H9 (cell line): Measurements from ENCODE around the gene PLD5. TPM values are rescaled to one million over a fixed set of nuclear protein-coding genes. Genes with fewer than 3 reads are reported as not detected.

Source experiments
- DNase-seq: peaks from one replicate; pipeline ENCODE4 v3.0.0-alpha.2; 2017
- H2AFZ ChIP-seq: one replicate; pipeline ENCODE4 v1.6.1; 2013; ENCODE audit warnings: mild to moderate bottlenecking, low read length, control low read depth, moderate library complexity
- H2AK5ac ChIP-seq: 2 replicates; pipeline ENCODE4 v1.6.1; 2013; ENCODE audit warnings: low read length, control low read depth, mixed read lengths; ENCODE audit not compliant: insufficient read length
- H2BK120ac ChIP-seq: one replicate; pipeline ENCODE4 v1.6.1; 2013; ENCODE audit warnings: low read depth, mild to moderate bottlenecking, low read length, control low read depth, inconsistent platforms; ENCODE audit not compliant: poor library complexity, severe bottlenecking
- H2BK12ac ChIP-seq: 2 replicates; pipeline ENCODE4 v1.6.1; 2013; ENCODE audit warnings: low read length, control low read depth, mixed read lengths, low read depth; ENCODE audit not compliant: insufficient read length
- H2BK15ac ChIP-seq: 2 replicates; pipeline ENCODE4 v1.6.1; 2013; ENCODE audit warnings: low read depth, low read length, control low read depth
- H2BK20ac ChIP-seq: one replicate; pipeline ENCODE4 v1.6.1; 2013; ENCODE audit warnings: low read depth, mild to moderate bottlenecking, low read length, control low read depth, inconsistent platforms; ENCODE audit not compliant: poor library complexity, severe bottlenecking
- H2BK5ac ChIP-seq: 2 replicates; pipeline ENCODE4 v1.6.1; 2013; ENCODE audit warnings: low read length, control low read depth, mixed read lengths; ENCODE audit not compliant: insufficient read length
- H3K14ac ChIP-seq: 2 replicates; pipeline ENCODE4 v1.6.1; 2013; ENCODE audit warnings: low read length, control low read depth; ENCODE audit not compliant: insufficient read depth
- H3K18ac ChIP-seq: 2 replicates; pipeline ENCODE4 v1.6.1; 2013; ENCODE audit warnings: low read depth, mild to moderate bottlenecking, mixed read lengths, low read length, control low read depth; ENCODE audit not compliant: insufficient read length
- H3K23ac ChIP-seq: 2 replicates; pipeline ENCODE4 v1.6.1; 2013; ENCODE audit warnings: low read length, control low read depth, mixed read lengths, low read depth; ENCODE audit not compliant: insufficient read length
- H3K23me2 ChIP-seq: 2 replicates; pipeline ENCODE4 v1.6.1; 2013; ENCODE audit warnings: low read depth, mild to moderate bottlenecking, mixed read lengths, low read length, control low read depth; ENCODE audit not compliant: insufficient read length, poor library complexity, severe bottlenecking
- H3K27ac ChIP-seq: 2 replicates; pipeline ENCODE4 v1.5.1; 2013; ENCODE audit warnings: low read length, control low read depth, mixed read lengths, low read depth; ENCODE audit not compliant: insufficient read length
- H3K27me3 ChIP-seq: 2 replicates; pipeline ENCODE4 v1.6.1; 2013; ENCODE audit warnings: low read length, control low read depth, inconsistent platforms; ENCODE audit not compliant: insufficient read depth
- H3K4ac ChIP-seq: 2 replicates; pipeline ENCODE4 v1.6.1; 2013; ENCODE audit warnings: low read depth, mild to moderate bottlenecking, control low read depth, inconsistent platforms, low read length, moderate library complexity
- H3K4me1 ChIP-seq: 2 replicates; pipeline ENCODE4 v1.6.1; 2013; ENCODE audit warnings: low read length, control low read depth, inconsistent platforms; ENCODE audit not compliant: insufficient read depth
- H3K4me2 ChIP-seq: 2 replicates; pipeline ENCODE4 v1.6.1; 2013; ENCODE audit warnings: low read length, control low read depth, mixed read lengths; ENCODE audit not compliant: insufficient read length, insufficient read depth
- H3K56ac ChIP-seq: 2 replicates; pipeline ENCODE4 v1.6.1; 2013; ENCODE audit warnings: low read depth, mild to moderate bottlenecking, mixed read lengths, low read length, control low read depth; ENCODE audit not compliant: insufficient read length
- H3K79me1 ChIP-seq: 2 replicates; pipeline ENCODE4 v1.6.1; 2013; ENCODE audit warnings: low read depth, mild to moderate bottlenecking, moderate library complexity, low read length, control low read depth, inconsistent platforms; ENCODE audit not compliant: insufficient read depth, poor library complexity, severe bottlenecking
- H3K79me2 ChIP-seq: 2 replicates; pipeline ENCODE4 v1.6.1; 2013; ENCODE audit warnings: low read length, control low read depth, inconsistent platforms; ENCODE audit not compliant: insufficient read depth
- H3K9ac ChIP-seq: 2 replicates; pipeline ENCODE4 v1.6.1; 2013; ENCODE audit warnings: low read length, control low read depth, mixed read lengths; ENCODE audit not compliant: insufficient read length; ENCODE audit errors: extremely low read depth
- H3K9me3 ChIP-seq: one replicate; pipeline ENCODE4 v1.6.1; 2013; ENCODE audit warnings: low read depth, low read length, inconsistent platforms; ENCODE audit not compliant: control insufficient read depth
- H3T11ph ChIP-seq: one replicate; pipeline ENCODE4 v1.6.1; 2013; ENCODE audit warnings: mild to moderate bottlenecking, low read length, control low read depth, inconsistent platforms
- H4K20me1 ChIP-seq: one replicate; pipeline ENCODE4 v1.6.1; 2013; ENCODE audit not compliant: control insufficient read depth, insufficient read length, insufficient read depth
- H4K5ac ChIP-seq: 2 replicates; pipeline ENCODE4 v1.6.1; 2013; ENCODE audit warnings: low read depth, mild to moderate bottlenecking, mixed read lengths, low read length, control low read depth; ENCODE audit not compliant: insufficient read length
- H4K8ac ChIP-seq: replicated peaks from 2 replicates; pipeline ENCODE4 v1.6.1; 2013; ENCODE audit warnings: low read length, control low read depth, mixed read lengths, low read depth; ENCODE audit not compliant: insufficient read length
- H4K91ac ChIP-seq: 2 replicates; pipeline ENCODE4 v1.6.1; 2013; ENCODE audit warnings: low read depth, mild to moderate bottlenecking, moderate library complexity, mixed read lengths, low read length, control low read depth; ENCODE audit not compliant: insufficient read length
- H3K27ac Mint-ChIP-seq, 3 experiments: 2 replicates in 2 of 3; 3 replicates in 1 of 3; pipeline ENCODE4 v1.8.0; 2020 to 2021; ENCODE audit warnings: mixed read lengths in 3 of 3, mild to moderate bottlenecking in 1 of 3, moderate library complexity in 1 of 3
- H3K27me3 Mint-ChIP-seq: 2 replicates; pipeline ENCODE4 v1.8.0; 2021; ENCODE audit warnings: low read depth, mild to moderate bottlenecking, moderate library complexity, mixed read lengths
- H3K36me3 Mint-ChIP-seq, 3 experiments: 2 replicates in 2 of 3; 3 replicates in 1 of 3; pipeline ENCODE4 v1.8.0; 2020 to 2021; ENCODE audit warnings: low read depth in 3 of 3, mixed read lengths in 3 of 3; ENCODE audit not compliant: insufficient read depth in 1 of 3
- H3K4me1 Mint-ChIP-seq, 2 experiments: 2 replicates each; pipeline ENCODE4 v1.8.0; 2020; ENCODE audit warnings: mixed read lengths in 2 of 2
- H3K4me3 Mint-ChIP-seq, 2 experiments: 2 replicates in 1 of 2; 3 replicates in 1 of 2; pipeline ENCODE4 v1.8.0; 2020 to 2021; ENCODE audit warnings: mild to moderate bottlenecking in 2 of 2, mixed read lengths in 2 of 2, moderate library complexity in 1 of 2
- H3K9me3 Mint-ChIP-seq, 2 experiments: 2 replicates in 1 of 2; 3 replicates in 1 of 2; pipeline ENCODE4 v1.8.0; 2020; ENCODE audit warnings: mild to moderate bottlenecking in 2 of 2, mixed read lengths in 2 of 2, moderate library complexity in 1 of 2
- CTCF ChIP-seq: fragments of 200-600 bp; sonication (generic); conservative IDR thresholded peaks from 3 replicates; pipeline ENCODE4 v1.8.0; 2021; ENCODE audit warnings: antibody characterized with exemption, mild to moderate bottlenecking
- WGBS: extraction: QIAGEN DNeasy Blood & Tissue Kit; methylation state at CpG from one replicate; pipeline ENCODE4 v1.1.7; 2013; ENCODE audit warnings: missing lambda C conversion rate, low lambda C conversion rate, mixed read lengths; ENCODE audit not compliant: insufficient read length; ENCODE audit errors: extremely low coverage; 5-methylcytosine and 5-hydroxymethylcytosine counted together
- total RNA-seq: library from RNA; stranded (reverse); gene quantifications from 2 replicates; pipeline ENCODE4 v1.2.1, GENCODE V29; 2021

Gene PLD5
- total RNA-seq, 1 experiment from 2014 or later = 5.2 TPM

GRCh38 chr1:242208021-242208420 lies 316.5 kb downstream of the PLD5 start:
- TF ChIP-seq CTCF = no peak
- no peak for DNase-seq
- Histone ChIP-seq H3K18ac (no peak overlapping the region), H3K4me2 (no peak overlapping the region), H3K4ac (no peak overlapping the region), H4K8ac (no peak overlapping the region), H3K9me3 (no peaks in the 10 kb centered on the region), H2BK15ac (no peak overlapping the region), H2BK20ac (no peak overlapping the region), H3K23me2 (no peaks in the 10 kb centered on the region), H3K79me1 (no peaks in the 10 kb centered on the region), H4K5ac (no peak overlapping the region), H3K27ac (no peak overlapping the region), H2BK12ac (no peak overlapping the region), H3K4me1 (peaks cover 10% of the 10 kb centered on the region; the same call in 1 of the 2 replicates), H2AK5ac (no peak overlapping the region), H3K14ac (no peak overlapping the region), H2BK5ac (no peak overlapping the region), H2AFZ (no peak overlapping the region), H3K56ac (no peak overlapping the region), H4K20me1 (no peaks in the 10 kb centered on the region), H2BK120ac (no peak overlapping the region), H3K9ac (no peak overlapping the region), H3K23ac (no peak overlapping the region), H4K91ac (no peak overlapping the region), H3T11ph (no peak overlapping the region), H3K79me2 (no peaks in the 10 kb centered on the region; the same call in 1 of the 2 replicates), H3K27me3 (no peaks in the 10 kb centered on the region)
- Mint-ChIP-seq H3K27me3 (no peaks in the 10 kb centered on the region), H3K9me3 (no peaks in the 10 kb centered on the region; a peak in 2 of 5 replicates), H3K27ac (peak overlapping the region in 1 of 3 experiments; percentile 24; a peak in 1 of 7 replicates), H3K36me3 (peaks cover 0 to 3% (median 0%) of the 10 kb centered on the region in 3 experiments; a peak in 2 of 7 replicates), H3K4me1 (peaks cover 64 to 66% of the 10 kb centered on the region in 2 experiments), H3K4me3 (no peak overlapping the region)
- no CpG with 5 or more reads among the region's 2 CpGs for WGBS
